Neuronal stem cell (in vitro differentiated cells): Measurements from ENCODE around the gene PIK3R2.

Source experiments
- DNase-seq: peaks from one replicate; pipeline ENCODE4 v3.0.0-alpha.2; 2013; ENCODE audit warnings: low spot score
- H2AFZ ChIP-seq: one replicate; pipeline ENCODE4 v1.6.1; 2013; ENCODE audit warnings: mild to moderate bottlenecking, low read length, inconsistent platforms
- H2AK5ac ChIP-seq: 2 replicates; pipeline ENCODE4 v1.6.1; 2013; ENCODE audit warnings: low read depth, mild to moderate bottlenecking, inconsistent platforms, low read length, moderate library complexity, mixed read lengths
- H2BK120ac ChIP-seq: 2 replicates; pipeline ENCODE4 v1.6.1; 2013; ENCODE audit warnings: low read depth, mild to moderate bottlenecking, inconsistent platforms, low read length, moderate library complexity, mixed read lengths
- H2BK12ac ChIP-seq: one replicate; pipeline ENCODE4 v1.6.1; 2013; ENCODE audit warnings: low read length, inconsistent platforms
- H2BK15ac ChIP-seq: 2 replicates; pipeline ENCODE4 v1.6.1; 2013; ENCODE audit warnings: mild to moderate bottlenecking, low read length, inconsistent platforms, mixed read lengths
- H2BK5ac ChIP-seq: one replicate; pipeline ENCODE4 v1.6.1; 2013; ENCODE audit warnings: inconsistent platforms, mild to moderate bottlenecking, low read length, moderate library complexity
- H3K14ac ChIP-seq: one replicate; pipeline ENCODE4 v1.6.1; 2013; ENCODE audit warnings: low read length, inconsistent platforms
- H3K18ac ChIP-seq: 2 replicates; pipeline ENCODE4 v1.6.1; 2013; ENCODE audit warnings: low read length, inconsistent platforms
- H3K23ac ChIP-seq: 2 replicates; pipeline ENCODE4 v1.6.1; 2013; ENCODE audit warnings: low read depth, mild to moderate bottlenecking, mixed read lengths, low read length, inconsistent platforms; ENCODE audit not compliant: poor library complexity
- H3K27ac ChIP-seq: replicated peaks from 3 replicates; pipeline ENCODE4 v1.5.1; 2013; ENCODE audit warnings: low read length, inconsistent platforms
- H3K27me3 ChIP-seq, 3 experiments: 2 replicates each; pipeline ENCODE4 v1.6.1; 2013; ENCODE audit warnings: low read length in 3 of 3, mild to moderate bottlenecking in 2 of 3, inconsistent platforms in 1 of 3, low read depth in 1 of 3, mixed read lengths in 1 of 3, moderate library complexity in 1 of 3; ENCODE audit not compliant: control insufficient read depth in 3 of 3, insufficient read depth in 3 of 3
- H3K36me3 ChIP-seq, 2 donors: replicated peaks in 1 of 2; 2 replicates each; pipeline ENCODE4 v1.6.1; 2013; ENCODE audit warnings: low read length in 2 of 2; ENCODE audit not compliant: control insufficient read depth in 2 of 2, insufficient read depth in 2 of 2
- H3K4ac ChIP-seq: 2 replicates; pipeline ENCODE4 v1.6.1; 2013; ENCODE audit warnings: inconsistent platforms, mild to moderate bottlenecking, low read length, moderate library complexity
- H3K4me1 ChIP-seq, 2 donors: 1 replicate in 1 of 2; 2 replicates in 1 of 2; pipeline ENCODE4 v1.6.1; 2013; ENCODE audit warnings: low read length in 2 of 2, low read depth in 1 of 2; ENCODE audit not compliant: control insufficient read depth in 2 of 2, insufficient read depth in 1 of 2
- H3K4me2 ChIP-seq: one replicate; pipeline ENCODE4 v1.6.1; 2013; ENCODE audit warnings: mild to moderate bottlenecking, low read length, inconsistent platforms; ENCODE audit not compliant: insufficient read depth, poor library complexity, severe bottlenecking
- H3K4me3 ChIP-seq, 2 donors: 2 replicates each; pipeline ENCODE4 v1.5.1; 2013; ENCODE audit warnings: low read length in 2 of 2, mild to moderate bottlenecking in 2 of 2, inconsistent platforms in 1 of 2, moderate library complexity in 1 of 2
- H3K79me1 ChIP-seq: one replicate; pipeline ENCODE4 v1.6.1; 2013; ENCODE audit warnings: low read depth, mild to moderate bottlenecking, inconsistent platforms, low read length, moderate library complexity
- H3K9ac ChIP-seq: one replicate; pipeline ENCODE4 v1.6.1; 2013; ENCODE audit warnings: mild to moderate bottlenecking, low read depth, low read length, inconsistent platforms; ENCODE audit not compliant: poor library complexity
- H3K9me3 ChIP-seq, 2 donors: replicated peaks in 1 of 2; 2 replicates each; pipeline versions ENCODE3 to v1.6.1; 2013; ENCODE audit warnings: low read length in 2 of 2, mild to moderate bottlenecking in 2 of 2, inconsistent platforms in 1 of 2, low read depth in 1 of 2, mixed read lengths in 1 of 2, moderate library complexity in 1 of 2; ENCODE audit not compliant: control insufficient read depth in 2 of 2, insufficient read depth in 1 of 2
- H4K8ac ChIP-seq: one replicate; pipeline ENCODE4 v1.6.1; 2013; ENCODE audit warnings: low read depth, mild to moderate bottlenecking, inconsistent platforms, low read length, moderate library complexity
- H4K91ac ChIP-seq: one replicate; pipeline ENCODE4 v1.6.1; 2013; ENCODE audit warnings: low read length, low read depth, mild to moderate bottlenecking, inconsistent platforms; ENCODE audit not compliant: poor library complexity
- WGBS, 2 donors: extraction: QIAGEN DNeasy Blood & Tissue Kit; methylation state at CpG; one replicate each; pipeline ENCODE4 v1.1.7; 2013; ENCODE audit warnings: missing lambda C conversion rate in 2 of 2, mixed read lengths in 1 of 2; ENCODE audit not compliant: insufficient read length in 2 of 2, insufficient replicate concordance in 1 of 2; ENCODE audit errors: extremely low coverage in 2 of 2; 5-methylcytosine and 5-hydroxymethylcytosine counted together

The PIK3R2 gene

DNA sequence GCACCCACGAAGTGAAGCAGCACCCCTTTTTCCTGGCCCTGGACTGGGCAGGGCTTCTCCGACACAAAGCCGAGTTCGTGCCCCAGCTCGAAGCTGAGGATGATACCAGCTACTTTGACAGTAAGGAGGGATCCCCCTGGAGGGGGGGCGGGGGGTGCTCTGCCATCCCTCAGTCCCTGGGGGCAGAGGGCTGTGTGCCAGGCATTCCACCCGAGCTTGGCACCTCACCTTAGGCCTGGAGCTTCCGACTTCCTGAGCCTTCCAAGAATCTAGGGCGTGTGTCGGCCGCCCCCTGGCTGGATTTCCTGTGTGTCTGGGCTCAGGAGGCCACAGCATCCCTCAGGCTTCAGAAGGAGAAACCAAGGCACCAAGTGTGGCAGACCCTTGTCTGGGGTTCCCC, 15.7 kb upstream of the PIK3R2 start:
- H2AFZ ChIP-seq: no peak overlapping the region
- no peak overlapping the region for H3K14ac ChIP-seq
- no peak overlapping the region for H2BK12ac ChIP-seq
- H2BK5ac ChIP-seq: no peak overlapping the region
- no CpG with 5 or more reads among the region's 11 CpGs for WGBS, 2 donors
- H3K9ac ChIP-seq: no peak overlapping the region
- no peaks in the 10 kb centered on the region for H3K27me3 ChIP-seq
- H2BK120ac ChIP-seq: no peak overlapping the region
- no peak overlapping the region for H2BK15ac ChIP-seq
- no peak overlapping the region for H4K91ac ChIP-seq
- H3K36me3 ChIP-seq: peaks cover 23 to 77% of the 10 kb centered on the region in 2 donors
- H3K18ac ChIP-seq: no peak overlapping the region
- no peaks in the 10 kb centered on the region for H3K79me1 ChIP-seq
- no peak for DNase-seq
- H3K4me3 ChIP-seq: no peak overlapping the region
- no peak overlapping the region for H3K23ac ChIP-seq
- no peak overlapping the region for H4K8ac ChIP-seq
- H3K4me1 ChIP-seq: no peaks in the 10 kb centered on the region
- no peak overlapping the region for H2AK5ac ChIP-seq
- H3K27ac ChIP-seq: no peak overlapping the region
- H3K4ac ChIP-seq: no peak overlapping the region
- peaks cover 0 to 2% of the 10 kb centered on the region in 2 donors for H3K9me3 ChIP-seq
- H3K4me2 ChIP-seq: no peak overlapping the region

DNA sequence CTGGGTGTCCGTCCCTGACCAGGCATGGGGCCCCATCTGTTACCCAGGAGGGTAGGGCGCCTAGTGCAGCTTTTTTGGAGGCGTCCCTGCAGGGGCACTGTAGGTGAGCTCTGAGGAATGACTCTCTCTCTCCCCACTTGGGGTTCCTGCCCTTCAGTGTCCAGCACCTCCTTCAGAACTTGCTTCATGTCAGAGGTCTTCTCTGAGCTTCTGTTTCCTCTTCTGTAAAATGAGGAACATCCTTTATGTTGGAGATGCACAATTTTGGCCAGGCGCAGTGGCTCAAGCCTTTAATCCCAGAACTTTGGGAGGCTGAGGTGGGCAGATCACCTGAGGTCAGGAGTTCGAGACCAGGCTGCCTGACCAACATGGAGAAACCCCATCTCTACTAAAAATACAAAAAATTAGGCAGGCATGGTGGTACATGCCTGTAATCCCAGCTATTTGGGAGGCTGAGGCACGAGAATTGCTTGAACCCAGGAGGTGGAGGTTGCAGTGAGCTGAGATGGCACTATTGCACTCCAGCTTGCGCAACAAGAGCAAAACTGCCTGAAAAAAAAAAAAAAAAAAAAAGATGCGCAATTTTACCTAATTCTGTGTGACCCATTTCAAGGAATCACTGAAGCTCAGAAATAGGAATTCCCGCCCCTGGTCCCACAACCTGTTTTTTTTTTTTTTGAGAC, 15.2 kb upstream of the PIK3R2 start:
- WGBS, 2 donors: no CpG with 5 or more reads among the region's 9 CpGs
- H3K4me1 ChIP-seq: no peaks in the 10 kb centered on the region
- no peak overlapping the region for H2BK12ac ChIP-seq
- H3K4me2 ChIP-seq: no peak overlapping the region
- no peak overlapping the region for H3K14ac ChIP-seq
- peaks cover 20 to 76% of the 10 kb centered on the region in 2 donors for H3K36me3 ChIP-seq
- no peak overlapping the region for H4K91ac ChIP-seq
- no peak overlapping the region for H2BK15ac ChIP-seq
- no peak overlapping the region for H3K4me3 ChIP-seq
- H2BK5ac ChIP-seq: no peak overlapping the region
- no peaks in the 10 kb centered on the region for H3K79me1 ChIP-seq
- peaks cover 0 to 2% of the 10 kb centered on the region in 2 donors for H3K9me3 ChIP-seq
- no peak overlapping the region for H4K8ac ChIP-seq
- H2BK120ac ChIP-seq: no peak overlapping the region
- H3K9ac ChIP-seq: no peak overlapping the region
- no peaks in the 10 kb centered on the region for H3K27me3 ChIP-seq
- DNase-seq: no peak
- no peak overlapping the region for H2AFZ ChIP-seq
- no peak overlapping the region for H3K27ac ChIP-seq
- no peak overlapping the region for H2AK5ac ChIP-seq
- H3K18ac ChIP-seq: no peak overlapping the region
- H3K23ac ChIP-seq: no peak overlapping the region
- no peak overlapping the region for H3K4ac ChIP-seq

DNA sequence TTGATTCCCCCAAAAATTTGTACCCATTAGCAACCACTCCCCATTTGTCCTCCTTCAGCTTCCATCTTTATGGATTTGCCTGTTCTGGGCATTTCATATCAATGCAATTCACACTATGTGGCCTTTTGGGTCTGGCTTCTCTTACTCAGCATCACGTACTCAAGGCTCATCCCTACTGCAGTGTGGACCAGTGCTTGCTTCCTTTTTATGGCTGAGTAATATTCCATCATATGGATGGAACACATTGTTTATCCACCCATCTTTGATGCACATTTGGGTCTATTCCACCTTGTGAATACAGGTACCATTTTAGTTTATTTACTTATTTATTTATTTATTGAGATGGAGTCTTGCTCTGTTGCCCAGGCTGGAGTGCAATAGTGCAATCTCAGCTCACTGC, 12.5 kb upstream of the PIK3R2 start:
- H3K27ac ChIP-seq: no peak overlapping the region
- H3K4ac ChIP-seq: no peak overlapping the region
- WGBS, 2 donors: no CpG with 5 or more reads among the region's 1 CpG

DNA sequence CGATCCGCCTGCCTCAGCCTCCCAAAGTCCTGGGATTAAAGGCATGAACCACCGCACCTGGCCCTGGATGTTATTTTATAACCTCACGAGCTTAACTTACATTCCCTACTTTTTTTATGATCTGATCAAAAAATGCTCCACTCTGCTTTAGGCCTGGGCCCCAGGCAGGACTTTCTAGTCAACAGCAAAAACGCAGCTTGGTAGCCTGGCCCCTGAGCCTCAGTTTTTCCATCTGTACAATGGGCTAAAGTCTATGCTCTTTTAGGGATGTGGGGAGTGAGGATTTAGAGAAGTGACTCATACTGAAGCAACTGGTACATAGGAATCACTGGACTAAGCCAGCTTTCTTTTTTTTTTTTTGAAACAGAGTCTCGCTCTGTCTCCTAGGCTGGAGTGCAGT, 11.9 kb upstream of the PIK3R2 start:
- Histone ChIP-seq H2AK5ac (no peak overlapping the region), H2BK15ac (no peak overlapping the region), H3K4me1 (no peaks in the 10 kb centered on the region), H3K79me1 (no peaks in the 10 kb centered on the region), H3K4me3 (no peak overlapping the region), H3K9me3 (no peaks in the 10 kb centered on the region), H3K18ac (no peak overlapping the region), H3K14ac (no peak overlapping the region), H3K4me2 (no peak overlapping the region), H2AFZ (no peak overlapping the region), H4K91ac (no peak overlapping the region), H3K36me3 (peaks cover 26 to 79% of the 10 kb centered on the region in 2 donors), H2BK120ac (no peak overlapping the region), H4K8ac (no peak overlapping the region), H2BK12ac (no peak overlapping the region), H3K9ac (no peak overlapping the region), H3K27me3 (no peaks in the 10 kb centered on the region), H3K27ac (no peak overlapping the region), H2BK5ac (no peak overlapping the region), H3K4ac (no peak overlapping the region), H3K23ac (no peak overlapping the region)
- no CpG with 5 or more reads among the region's 6 CpGs for WGBS, 2 donors
- no peak for DNase-seq

More for the DNA sequence above, 12.5 kb upstream of the PIK3R2 start:
- Histone ChIP-seq H3K14ac (no peak overlapping the region), H2BK5ac (no peak overlapping the region), H3K79me1 (no peaks in the 10 kb centered on the region), H3K4me3 (no peak overlapping the region), H3K23ac (no peak overlapping the region), H2AK5ac (no peak overlapping the region), H3K9ac (no peak overlapping the region), H2AFZ (no peak overlapping the region), H3K4me1 (no peaks in the 10 kb centered on the region), H2BK120ac (no peak overlapping the region), H3K9me3 (peaks cover 0 to 1% of the 10 kb centered on the region in 2 donors), H3K18ac (no peak overlapping the region), H3K27me3 (no peaks in the 10 kb centered on the region), H2BK12ac (no peak overlapping the region), H3K36me3 (peaks cover 25 to 79% of the 10 kb centered on the region in 2 donors), H4K91ac (no peak overlapping the region), H2BK15ac (no peak overlapping the region), H4K8ac (no peak overlapping the region), H3K4me2 (no peak overlapping the region)
- DNase-seq: no peak
